ENCODE results near the gene EPB41. TPM values are rescaled to one million over a fixed set of nuclear protein-coding genes. Genes with fewer than 3 reads are reported as not detected.

Gene EPB41
- total RNA-seq, 1 experiment from 2014 or later = 40.7 TPM

- CTCF ChIA-PET = no interaction called here
- H3K4me1 Mint-ChIP-seq (ENCODE audit: low read depth, unreplicated experiment) = no peaks in the 10 kb centered on the region
- H3K4me3 Mint-ChIP-seq (ENCODE audit: low read depth, unreplicated experiment) = no peak overlapping the region
- no peaks in the 10 kb centered on the region for H3K9me3 Mint-ChIP-seq (ENCODE audit: low read depth, unreplicated experiment)
- H3K36me3 Mint-ChIP-seq (ENCODE audit: insufficient read depth, unreplicated experiment) = peaks cover 4% of the 10 kb centered on the region
- H3K27ac Mint-ChIP-seq (ENCODE audit: unreplicated experiment) = no peak overlapping the region
- BruUV-seq (replicated peaks) = no TSS peak
- no peak for TF ChIP-seq CTCF (IDR thresholded peaks at IDR 0.05; ENCODE audit: unreplicated experiment)
- intact Hi-C loops (cut with micrococcal nuclease; ENCODE audit: unreplicated experiment) = no loop called here
- DNase-seq = no peak
- no peaks in the 10 kb centered on the region for H3K27me3 Mint-ChIP-seq (ENCODE audit: unreplicated experiment)
These were observed 5.2 kb upstream of the EPB41 start for GRCh38 chr1:28909198-28909597.

- Mint-ChIP-seq H3K36me3 (ENCODE audit: insufficient read depth, unreplicated experiment) (peaks cover 18% of the 10 kb centered on the region), H3K9me3 (ENCODE audit: low read depth, unreplicated experiment) (no peaks in the 10 kb centered on the region), H3K4me3 (ENCODE audit: low read depth, unreplicated experiment) (no peak overlapping the region), H3K27ac (ENCODE audit: unreplicated experiment) (no peak overlapping the region), H3K27me3 (ENCODE audit: unreplicated experiment) (no peaks in the 10 kb centered on the region), H3K4me1 (ENCODE audit: low read depth, unreplicated experiment) (peaks cover 2% of the 10 kb centered on the region)
- DNase-seq = no peak
- CTCF ChIA-PET = no interaction called here
- TF ChIP-seq CTCF (IDR thresholded peaks at IDR 0.05; ENCODE audit: unreplicated experiment) = no peak
- no TSS peak for BruUV-seq (replicated peaks)
- intact Hi-C loops (cut with micrococcal nuclease; ENCODE audit: unreplicated experiment) = no loop called here
These were observed 3.8 kb upstream of the EPB41 start for GRCh38 chr1:28910379-28911115.

- CTCF ChIA-PET = interaction anchor here (0.6 to 1.5 kb wide), 9 partner anchors 9 to 332 kb away, joined by 3 to 5 read pairs (median 3); partner anchors contain the start of gene YTHDF2
- no peak for TF ChIP-seq CTCF (IDR thresholded peaks at IDR 0.05; ENCODE audit: unreplicated experiment)
- BruUV-seq (replicated peaks) = no TSS peak
- Mint-ChIP-seq H3K36me3 (ENCODE audit: insufficient read depth, unreplicated experiment) (peaks cover 22% of the 10 kb centered on the region), H3K4me3 (ENCODE audit: low read depth, unreplicated experiment) (peak overlapping the region; percentile 82), H3K9me3 (ENCODE audit: low read depth, unreplicated experiment) (no peaks in the 10 kb centered on the region), H3K27ac (ENCODE audit: unreplicated experiment) (peak overlapping the region; percentile 42), H3K27me3 (ENCODE audit: unreplicated experiment) (no peaks in the 10 kb centered on the region), H3K4me1 (ENCODE audit: low read depth, unreplicated experiment) (peaks cover 9% of the 10 kb centered on the region)
- no peak for DNase-seq
- intact Hi-C loops (cut with micrococcal nuclease; ENCODE audit: unreplicated experiment) = no loop called here
These were observed 562 bp upstream of the EPB41 start for GRCh38 chr1:28913786-28914227.

- H3K4me3 Mint-ChIP-seq (ENCODE audit: low read depth, unreplicated experiment) = peak overlapping the region; percentile 82
- no peak overlapping the region for H3K27ac Mint-ChIP-seq (ENCODE audit: unreplicated experiment)
- no peaks in the 10 kb centered on the region for H3K27me3 Mint-ChIP-seq (ENCODE audit: unreplicated experiment)
- peaks cover 9% of the 10 kb centered on the region for H3K4me1 Mint-ChIP-seq (ENCODE audit: low read depth, unreplicated experiment)
- H3K36me3 Mint-ChIP-seq (ENCODE audit: insufficient read depth, unreplicated experiment) = peaks cover 22% of the 10 kb centered on the region
- no peaks in the 10 kb centered on the region for H3K9me3 Mint-ChIP-seq (ENCODE audit: low read depth, unreplicated experiment)
- no peak for TF ChIP-seq CTCF (IDR thresholded peaks at IDR 0.05; ENCODE audit: unreplicated experiment)
- DNase-seq = peak; percentile 48
- intact Hi-C loops (cut with micrococcal nuclease; ENCODE audit: unreplicated experiment) = no loop called here
- CTCF ChIA-PET = interaction anchor here (0.7 kb wide), 2 partner anchors 13 to 602 kb away, joined by 3 to 5 read pairs; no protein-coding TSS in a partner anchor
- no TSS peak for BruUV-seq (replicated peaks)
These were observed 894 bp downstream of the EPB41 start for GRCh38 chr1:28915031-28915895.
